Ovary (tissue), 9 donors: Measurements from ENCODE around the gene KCNA2. TPM values are rescaled to one million over a fixed set of nuclear protein-coding genes. Genes with fewer than 3 reads are reported as not detected.

Source experiments
- DNase-seq, 5 donors: peaks; one replicate each; pipeline ENCODE4 v3.0.0-alpha.2; 2019 to 2020
- H3K27ac ChIP-seq, 2 donors: fragments of 200-600 bp; one replicate each; pipeline versions ENCODE4 v1.5.1 to v1.8.0; 2019 to 2022
- H3K27me3 ChIP-seq: fragments of 200-600 bp; one replicate; pipeline ENCODE4 v1.8.0; 2022
- H3K36me3 ChIP-seq: fragments of 200-600 bp; sonication (generic); one replicate; pipeline ENCODE4 v1.5.1; 2019
- H3K4me1 ChIP-seq: one replicate; pipeline ENCODE4 v1.8.1; 2013; ENCODE audit warnings: mild to moderate bottlenecking, moderate library complexity; ENCODE audit not compliant: insufficient read depth
- H3K4me3 ChIP-seq: fragments of 200-600 bp; sonication (generic); one replicate; pipeline ENCODE4 v1.5.1; 2017
- H3K9me3 ChIP-seq, 2 donors: fragments of 200-600 bp in 1 of 2; sonication (generic) in 1 of 2; one replicate each; pipeline versions ENCODE4 v1.5.1 to v1.8.1; 2013 to 2019; ENCODE audit warnings: mild to moderate bottlenecking in 1 of 2, moderate library complexity in 1 of 2
- EP300 ChIP-seq: sonication (generic); formaldehyde crosslinking; IDR thresholded peaks from one replicate; pipeline ENCODE4 v1.6.1; 2017; ENCODE audit warnings: antibody characterized with exemption
- POLR2A ChIP-seq: fragments of 450-650 bp; IDR thresholded peaks from one replicate; pipeline ENCODE4 v1.6.1; 2017; ENCODE audit warnings: antibody characterized with exemption, mild to moderate bottlenecking, moderate library complexity
- WGBS, 3 donors: extraction: QIAGEN DNeasy Blood & Tissue Kit in 1 of 3; methylation state at CpG; one replicate each; pipeline versions ENCODE4 v1.1.5 to v1.1.7; 2013 to 2017; 5-methylcytosine and 5-hydroxymethylcytosine counted together
- intact Hi-C, 4 donors: fragments of 100-400 bp; cut with DNase I; formaldehyde crosslinking; loops; one replicate each; pipeline versions ENCODE4 v1.11.0 to v1.15.1; 2022 to 2023
- polyA plus RNA-seq, 2 donors: library from polyadenylated mRNA; stranded (reverse); fragments of 200-250 nt in 1 of 2; fragments of 350-450 nt in 1 of 2; fragmentation: Illumina TruSeq in 1 of 2; extraction: RNeasy Lipid Tissue Mini Kit (QIAGEN cat#74804) in 1 of 2; gene quantifications; one replicate each; pipeline ENCODE4 v1.2.3, GENCODE V29; 2013 to 2014
- total RNA-seq, 7 donors: library from RNA; depleted of rRNA in 2 of 7; stranded (reverse); fragments of >200 nt in 2 of 7; fragmentation: NEBNext Ultra II Directional in 3 of 7; extraction: Animal tissue kit (Norgen Biotek cat#: 25700) in 3 of 7; gene quantifications; one replicate each; pipeline versions ENCODE4 v1.1.0 to v1.2.4, GENCODE V29; 2016 to 2023
- TF ChIP-seq, protein P1 (sequence below), 3 donors: fragments of 450-650 bp in 2 of 3; fragments of 200-600 bp in 1 of 3; IDR thresholded peaks; one replicate each; pipeline versions ENCODE4 v1.5.1 to v1.8.0; 2016 to 2022; ENCODE audit warnings: antibody characterized with exemption in 3 of 3, mild to moderate bottlenecking in 1 of 3
- donor health status: DM: no; HTN: no; CAD: no; lungs with moderate emphysema.
- donor health status: DM: no; HTN: no; CAD: no.
- donor health status: Bipolar disorder and iron deficiency.
- donor health status: DM: yes; HTN: yes; CAD: no.
- donor health status: DM: no; HTN: no; CAD: no.
- donor health status: DM: yes; HTN: yes; CAD: no.

KCNA2 gene
- total and polyA plus RNA-seq, 9 donors = under 0.01 to 1.7 (median 0.51) TPM

DNA sequence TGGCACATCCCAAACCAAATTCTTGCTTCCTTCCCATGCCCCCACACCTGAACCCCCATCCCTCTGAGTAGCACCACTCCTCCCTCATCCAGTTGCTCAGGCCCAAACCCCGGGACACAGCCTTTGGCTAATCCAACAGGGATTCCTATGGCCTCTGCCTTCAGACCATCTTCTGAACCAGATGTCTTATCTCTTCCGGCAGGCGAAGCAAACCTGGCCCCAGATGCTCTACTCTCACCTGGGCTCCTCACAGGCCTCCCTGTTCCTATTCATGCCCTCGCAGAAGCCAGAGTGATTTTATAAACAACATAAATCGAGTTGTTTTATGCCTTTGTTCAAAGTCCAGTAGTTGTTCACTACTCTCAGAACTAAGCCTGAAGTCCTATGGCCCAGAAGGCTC, 12.5 kb upstream of the KCNA2 start:
- Histone ChIP-seq H3K4me3 (no peak overlapping the region), H3K27ac (no peak overlapping the region), H3K36me3 (no peaks in the 10 kb centered on the region), H3K4me1 (peaks cover 3% of the 10 kb centered on the region), H3K9me3 (no peaks in the 10 kb centered on the region), H3K27me3 (no peaks in the 10 kb centered on the region)
- no peak for DNase-seq
- TF ChIP-seq POLR2A = no peak
- TF ChIP-seq, protein P1, sequence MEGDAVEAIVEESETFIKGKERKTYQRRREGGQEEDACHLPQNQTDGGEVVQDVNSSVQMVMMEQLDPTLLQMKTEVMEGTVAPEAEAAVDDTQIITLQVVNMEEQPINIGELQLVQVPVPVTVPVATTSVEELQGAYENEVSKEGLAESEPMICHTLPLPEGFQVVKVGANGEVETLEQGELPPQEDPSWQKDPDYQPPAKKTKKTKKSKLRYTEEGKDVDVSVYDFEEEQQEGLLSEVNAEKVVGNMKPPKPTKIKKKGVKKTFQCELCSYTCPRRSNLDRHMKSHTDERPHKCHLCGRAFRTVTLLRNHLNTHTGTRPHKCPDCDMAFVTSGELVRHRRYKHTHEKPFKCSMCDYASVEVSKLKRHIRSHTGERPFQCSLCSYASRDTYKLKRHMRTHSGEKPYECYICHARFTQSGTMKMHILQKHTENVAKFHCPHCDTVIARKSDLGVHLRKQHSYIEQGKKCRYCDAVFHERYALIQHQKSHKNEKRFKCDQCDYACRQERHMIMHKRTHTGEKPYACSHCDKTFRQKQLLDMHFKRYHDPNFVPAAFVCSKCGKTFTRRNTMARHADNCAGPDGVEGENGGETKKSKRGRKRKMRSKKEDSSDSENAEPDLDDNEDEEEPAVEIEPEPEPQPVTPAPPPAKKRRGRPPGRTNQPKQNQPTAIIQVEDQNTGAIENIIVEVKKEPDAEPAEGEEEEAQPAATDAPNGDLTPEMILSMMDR (IDR thresholded peaks at IDR 0.05) = no peak
- TF ChIP-seq EP300 = no peak
- 60 to 71% (median 62%) methylated on average over 5 of the region's 5 CpGs for WGBS, 3 donors
- intact Hi-C loops = loop anchor here in 3 of 4 donors (5.0 to 10.0 kb wide), 2 partner anchors 64 to 149 kb away; no protein-coding TSS in a partner anchor

DNA sequence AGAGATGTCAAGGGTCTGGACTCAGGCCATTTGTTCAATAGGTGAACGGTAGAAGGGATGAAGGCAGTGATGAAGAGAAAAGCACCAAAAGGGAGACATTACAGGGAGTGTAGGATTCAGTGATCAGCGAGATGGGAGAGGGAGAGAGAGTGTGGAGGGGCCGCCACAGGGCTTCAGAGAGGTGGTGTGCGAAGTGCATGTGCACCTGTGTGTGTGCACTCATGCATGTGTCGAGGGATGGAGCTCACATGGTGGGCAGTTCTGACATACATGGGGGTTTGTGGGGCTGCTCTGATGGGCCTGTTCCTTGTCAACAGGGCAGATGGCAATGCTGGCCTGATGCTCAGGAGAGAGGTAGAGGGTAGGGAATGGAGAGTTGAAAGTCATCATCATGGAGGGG, 11.4 kb upstream of the KCNA2 start:
- Histone ChIP-seq H3K36me3 (no peaks in the 10 kb centered on the region), H3K4me1 (peaks cover 3% of the 10 kb centered on the region), H3K27me3 (no peaks in the 10 kb centered on the region), H3K9me3 (no peaks in the 10 kb centered on the region), H3K27ac (no peak overlapping the region), H3K4me3 (no peak overlapping the region)
- intact Hi-C loops = loop anchor here in 3 of 4 donors (5.0 to 10.0 kb wide), 2 partner anchors 63 to 150 kb away; no protein-coding TSS in a partner anchor
- DNase-seq = no peak
- TF ChIP-seq, protein P1 (IDR thresholded peaks at IDR 0.05) = no peak
- TF ChIP-seq EP300 = no peak
- no peak for TF ChIP-seq POLR2A
- 67 to 71% (median 68%) methylated on average over 5 of the region's 5 CpGs for WGBS, 3 donors

DNA sequence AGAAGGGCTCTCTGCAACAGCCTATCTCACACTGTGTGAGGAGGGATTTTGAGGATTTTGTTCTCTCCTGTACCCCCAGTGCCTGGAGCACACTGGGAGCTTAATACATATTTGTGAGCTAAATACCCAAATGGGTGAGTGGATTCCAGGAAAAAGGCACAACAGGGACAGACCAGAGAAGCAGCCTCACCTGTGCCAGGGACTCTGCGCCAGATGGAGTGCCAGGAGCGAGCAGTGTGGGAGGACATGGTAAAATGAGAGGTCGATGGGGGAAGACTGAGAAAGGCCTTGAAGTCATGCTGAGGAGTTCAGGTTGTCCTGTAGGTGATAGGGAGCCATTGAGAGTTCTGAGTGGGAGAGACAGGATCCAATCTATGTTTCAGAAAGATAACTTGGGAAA, 11.0 kb upstream of the KCNA2 start:
- H3K9me3 ChIP-seq = no peaks in the 10 kb centered on the region
- peaks cover 3% of the 10 kb centered on the region for H3K4me1 ChIP-seq
- H3K27ac ChIP-seq = no peak overlapping the region
- no peaks in the 10 kb centered on the region for H3K36me3 ChIP-seq
- intact Hi-C loops = loop anchor here in 3 of 4 donors (5.0 to 10.0 kb wide), 2 partner anchors 62 to 150 kb away; no protein-coding TSS in a partner anchor
- no peak overlapping the region for H3K4me3 ChIP-seq
- H3K27me3 ChIP-seq = no peaks in the 10 kb centered on the region
- no peak for TF ChIP-seq POLR2A
- no peak for DNase-seq
- 53 to 64% (median 60%) methylated on average over 3 of the region's 3 CpGs for WGBS, 3 donors

DNA sequence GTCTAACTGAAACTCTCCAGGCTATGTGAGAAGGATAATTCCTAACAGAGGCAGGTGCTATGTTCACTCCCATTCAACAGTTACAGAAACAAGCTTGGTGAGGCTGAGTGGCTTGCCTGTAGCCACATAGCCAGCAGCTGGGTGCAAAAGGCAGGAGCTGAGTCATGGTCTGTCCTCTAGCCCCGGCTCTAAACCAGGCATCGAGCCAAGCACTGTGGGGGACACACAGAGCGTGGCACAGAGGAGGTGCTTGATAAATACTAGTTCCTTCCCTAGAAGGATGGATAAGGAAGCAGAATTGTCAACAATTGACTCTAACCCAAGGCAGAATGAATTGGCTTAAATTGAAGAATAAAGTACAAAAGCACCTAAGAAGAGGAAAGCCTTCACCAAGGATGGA, 10.4 kb upstream of the KCNA2 start:
- Histone ChIP-seq H3K4me3 (no peak overlapping the region), H3K27me3 (no peaks in the 10 kb centered on the region), H3K4me1 (peaks cover 3% of the 10 kb centered on the region), H3K9me3 (no peaks in the 10 kb centered on the region), H3K27ac (no peak overlapping the region), H3K36me3 (no peaks in the 10 kb centered on the region)
- intact Hi-C loops = loop anchor here in 3 of 4 donors (5.0 to 10.0 kb wide), 2 partner anchors 62 to 151 kb away; no protein-coding TSS in a partner anchor
- 14 to 24% (median 20%) methylated on average over 3 of the region's 3 CpGs for WGBS, 3 donors
- TF ChIP-seq EP300 (no peak), POLR2A (no peak)
- TF ChIP-seq, protein P1 (IDR thresholded peaks at IDR 0.05) = no peak
- DNase-seq = no peak

- intact Hi-C loops = loop anchor here in 3 of 4 donors (5.0 to 10.0 kb wide), 2 partner anchors 61 to 152 kb away; no protein-coding TSS in a partner anchor
- 16 to 19% (median 18%) methylated on average over 9 of the region's 9 CpGs for WGBS, 3 donors
- DNase-seq = peak in 4 of 5 donors; percentile 38 to 59 (median 52)
- no peak for TF ChIP-seq POLR2A
- TF ChIP-seq, protein P1 (IDR thresholded peaks at IDR 0.05) = peak in 1 of 3 donors; percentile 29
- no peaks in the 10 kb centered on the region for H3K9me3 ChIP-seq
- H3K36me3 ChIP-seq = no peaks in the 10 kb centered on the region
- peaks cover 3% of the 10 kb centered on the region for H3K4me1 ChIP-seq
- no peak overlapping the region for H3K4me3 ChIP-seq
- no peaks in the 10 kb centered on the region for H3K27me3 ChIP-seq
- H3K27ac ChIP-seq = no peak overlapping the region
Observed at GRCh38 chr1:110615548-110616130, 9.5 kb upstream of the KCNA2 start.
